Cerebellar nuclear complex (tissue), 1 donor: Measurements from ENCODE around the gene ADAMTS17.

Experiments
- DNase-seq, 2 experiments: peaks; one replicate each; lab custom pipeline; 2025; lab: John Stamatoyannopoulos, UW

Gene ADAMTS17

GRCh38 chr15:100174159-100174903 lies 167.4 kb downstream of the ADAMTS17 start:
- DNase-seq = no peak

DNA sequence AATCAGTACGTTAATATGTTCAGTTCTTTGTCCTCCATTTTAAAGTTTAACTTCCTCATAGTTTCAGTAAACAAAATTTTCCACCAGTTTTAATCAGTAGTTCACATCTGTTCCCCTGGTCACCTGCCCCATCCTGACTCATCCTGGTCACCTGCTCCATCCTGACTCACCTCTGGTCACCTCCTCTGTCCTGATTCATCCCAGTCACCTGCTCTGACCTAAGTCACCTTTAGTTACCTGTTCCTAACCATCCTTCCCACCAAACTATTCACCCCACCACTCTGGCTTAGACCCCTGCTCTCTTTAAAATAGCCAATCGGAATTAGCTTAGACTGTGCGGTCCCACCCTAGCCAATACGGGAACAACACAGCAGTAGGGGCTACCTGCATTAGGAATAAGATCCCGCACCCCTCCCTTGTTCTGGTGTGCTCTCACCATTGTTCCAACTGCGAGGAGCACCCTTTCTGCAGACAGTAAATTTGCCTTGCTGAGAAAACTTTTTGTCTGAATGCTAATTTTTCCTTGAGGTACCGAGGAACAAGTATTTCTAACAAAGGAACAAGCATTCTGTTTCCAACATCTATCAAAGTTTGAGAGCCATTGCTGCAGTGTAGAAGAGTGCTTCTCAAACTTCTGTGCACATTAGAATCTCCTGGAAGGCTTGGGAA lies 169.3 kb downstream of the ADAMTS17 start:
- no peak for DNase-seq

GRCh38 chr15:100171411-100171810 lies 170.4 kb downstream of the ADAMTS17 start:
- no peak for DNase-seq

DNA sequence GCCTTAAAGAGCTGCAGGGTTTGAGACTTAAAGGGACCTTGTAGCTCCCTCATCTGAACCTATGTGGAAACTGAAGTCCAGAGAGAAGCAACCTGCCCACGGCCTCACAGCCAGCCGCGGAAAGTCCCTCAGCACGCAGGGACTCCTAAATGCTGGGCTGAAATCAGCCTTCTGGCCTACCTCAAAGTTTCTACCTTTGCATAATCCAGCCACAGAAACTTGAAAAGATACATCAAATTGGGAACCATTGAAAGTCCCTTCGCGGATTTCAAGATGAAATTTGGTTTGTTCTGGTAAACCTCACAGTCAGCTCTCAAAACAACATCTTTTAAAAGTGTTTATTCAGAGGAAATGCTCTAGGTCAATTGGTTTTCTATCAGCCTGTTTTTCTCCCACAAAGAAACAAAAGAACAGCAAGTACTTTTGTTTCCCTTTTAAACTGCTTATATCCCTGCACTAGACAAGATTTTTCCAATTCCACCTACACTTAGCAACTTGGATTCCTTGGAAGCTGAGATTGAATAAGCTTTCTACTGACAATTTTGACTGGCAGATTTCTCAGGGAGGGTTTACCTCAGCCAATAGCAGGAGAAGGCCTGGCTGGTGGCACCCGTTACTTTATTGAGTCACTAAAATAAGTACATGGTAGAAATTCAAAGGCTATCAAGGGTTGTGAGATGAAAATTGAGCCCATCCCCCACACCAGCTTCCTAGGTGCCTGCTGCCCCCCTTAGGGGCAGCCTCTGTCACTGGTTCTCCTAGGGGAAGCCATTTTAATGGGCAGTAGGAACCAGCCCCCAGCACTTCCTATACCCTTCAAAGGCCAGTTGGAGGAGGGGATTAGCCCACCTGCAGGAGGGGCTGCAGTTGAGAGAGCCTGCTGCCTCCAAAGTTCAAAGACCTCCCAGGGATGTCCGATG lies 171.2 kb downstream of the ADAMTS17 start:
- no peak for DNase-seq

- no peak for DNase-seq
Measured at GRCh38 chr15:100169615-100170290, 172.0 kb downstream of the ADAMTS17 start.

DNA sequence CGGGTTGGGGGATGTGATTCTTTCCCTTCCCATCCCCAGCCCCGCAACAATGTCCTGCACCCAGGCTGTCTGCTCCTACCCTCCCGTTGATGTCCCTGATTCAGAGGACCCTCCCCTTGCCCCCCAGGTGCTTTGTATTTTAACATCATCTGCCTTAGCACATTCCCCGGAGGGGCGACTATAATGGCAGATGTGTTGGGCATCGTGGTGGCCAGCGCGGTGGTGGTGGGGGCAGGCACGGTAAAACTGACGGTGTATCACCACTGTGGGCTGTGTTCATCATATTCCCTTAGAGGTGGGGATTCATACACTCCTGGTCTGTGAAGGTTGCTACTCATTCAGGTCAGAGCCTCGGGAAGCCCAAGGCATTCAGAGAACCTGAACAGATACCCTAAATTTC lies 173.0 kb downstream of the ADAMTS17 start:
- no peak for DNase-seq

GRCh38 chr15:100167884-100168375 lies 173.8 kb downstream of the ADAMTS17 start:
- no peak for DNase-seq

DNA sequence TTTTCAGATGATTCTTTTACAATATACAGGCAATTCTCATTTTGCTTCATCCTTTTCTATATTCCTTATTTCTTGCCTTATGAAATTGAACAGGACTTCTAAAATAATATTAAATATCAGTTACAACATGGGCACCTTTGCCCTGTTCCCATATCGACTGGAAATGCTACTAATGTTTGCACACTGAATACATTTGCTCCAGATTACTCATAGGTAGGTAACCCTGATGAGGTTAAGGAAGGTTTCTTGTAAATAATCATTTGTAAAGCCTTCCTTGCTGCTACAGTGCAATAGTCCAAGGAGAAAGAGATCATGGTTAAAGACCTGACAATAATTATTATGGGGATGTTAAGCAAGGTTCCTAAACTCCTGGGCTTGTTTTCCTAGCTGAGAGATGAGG lies 175.5 kb downstream of the ADAMTS17 start:
- no peak for DNase-seq

DNA sequence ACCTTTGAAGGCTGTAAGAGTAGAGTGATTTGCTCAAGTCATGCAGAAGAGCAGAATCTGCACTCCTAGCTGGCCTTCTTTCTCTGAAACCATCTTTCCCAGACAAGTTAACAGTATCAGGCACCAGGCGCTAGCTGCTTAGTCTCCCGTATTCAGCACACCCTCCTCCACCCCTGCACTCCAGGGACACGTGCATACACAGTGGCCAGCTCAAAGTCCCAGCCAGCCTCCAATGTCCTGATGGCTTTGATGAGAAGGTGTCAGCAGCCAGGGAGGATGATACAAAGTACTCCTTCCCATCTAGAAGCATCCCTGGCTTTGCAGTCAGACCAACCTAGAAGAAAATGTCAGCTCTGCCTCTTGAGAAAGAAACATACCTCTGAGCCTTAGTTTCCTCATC lies 177.8 kb downstream of the ADAMTS17 start:
- DNase-seq = no peak

DNA sequence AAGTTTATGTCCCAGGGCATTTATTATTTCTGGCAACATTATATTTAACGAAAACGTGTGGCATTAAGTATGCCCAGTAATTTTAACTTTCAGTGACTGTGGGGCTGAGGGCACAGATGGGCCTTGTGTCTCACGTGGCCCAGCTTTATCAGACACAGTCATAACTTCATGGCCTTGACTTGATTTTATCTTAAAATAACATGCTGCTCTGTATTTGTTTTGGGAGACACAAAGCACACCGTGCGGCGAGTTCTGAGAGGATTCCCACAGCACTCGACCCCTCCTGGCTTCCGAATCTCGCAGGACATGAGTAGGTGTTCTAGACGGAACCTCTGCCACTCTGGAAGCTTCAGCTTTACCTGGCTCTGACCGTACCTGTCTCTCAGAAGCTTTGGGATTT lies 180.8 kb downstream of the ADAMTS17 start:
- no peak for DNase-seq

GRCh38 chr15:100159436-100159835 lies 182.3 kb downstream of the ADAMTS17 start:
- DNase-seq = no peak

GRCh38 chr15:100158356-100158755 lies 183.4 kb downstream of the ADAMTS17 start:
- no peak for DNase-seq

GRCh38 chr15:100156201-100156600 lies 185.6 kb downstream of the ADAMTS17 start:
- DNase-seq = no peak

GRCh38 chr15:100154338-100154737 lies 187.4 kb downstream of the ADAMTS17 start:
- DNase-seq = no peak

- DNase-seq = no peak
Measured at GRCh38 chr15:100152463-100152862, 189.3 kb downstream of the ADAMTS17 start.

- DNase-seq = no peak
Measured at GRCh38 chr15:100150906-100151305, 190.9 kb downstream of the ADAMTS17 start.

GRCh38 chr15:100147828-100148227 lies 193.9 kb downstream of the ADAMTS17 start:
- DNase-seq = no peak

DNA sequence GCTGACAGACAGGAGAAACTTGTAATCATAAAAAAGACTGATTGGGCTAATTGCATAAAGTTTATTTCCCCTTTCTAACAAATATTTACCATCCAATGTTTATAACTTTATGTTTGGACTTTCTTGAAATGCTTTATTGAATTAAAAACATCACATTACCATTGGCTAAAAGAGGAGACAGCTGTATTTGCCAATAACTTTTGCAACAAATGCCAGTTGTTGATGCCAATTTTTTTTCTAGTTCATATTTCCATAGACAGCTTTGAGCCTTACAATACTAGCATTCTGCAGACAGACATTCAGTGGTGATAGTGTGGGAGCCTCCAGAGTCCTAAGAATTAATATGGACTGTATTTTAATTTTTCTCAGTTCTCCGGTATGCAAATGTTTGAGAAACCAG lies 198.4 kb downstream of the ADAMTS17 start:
- DNase-seq = no peak

DNA sequence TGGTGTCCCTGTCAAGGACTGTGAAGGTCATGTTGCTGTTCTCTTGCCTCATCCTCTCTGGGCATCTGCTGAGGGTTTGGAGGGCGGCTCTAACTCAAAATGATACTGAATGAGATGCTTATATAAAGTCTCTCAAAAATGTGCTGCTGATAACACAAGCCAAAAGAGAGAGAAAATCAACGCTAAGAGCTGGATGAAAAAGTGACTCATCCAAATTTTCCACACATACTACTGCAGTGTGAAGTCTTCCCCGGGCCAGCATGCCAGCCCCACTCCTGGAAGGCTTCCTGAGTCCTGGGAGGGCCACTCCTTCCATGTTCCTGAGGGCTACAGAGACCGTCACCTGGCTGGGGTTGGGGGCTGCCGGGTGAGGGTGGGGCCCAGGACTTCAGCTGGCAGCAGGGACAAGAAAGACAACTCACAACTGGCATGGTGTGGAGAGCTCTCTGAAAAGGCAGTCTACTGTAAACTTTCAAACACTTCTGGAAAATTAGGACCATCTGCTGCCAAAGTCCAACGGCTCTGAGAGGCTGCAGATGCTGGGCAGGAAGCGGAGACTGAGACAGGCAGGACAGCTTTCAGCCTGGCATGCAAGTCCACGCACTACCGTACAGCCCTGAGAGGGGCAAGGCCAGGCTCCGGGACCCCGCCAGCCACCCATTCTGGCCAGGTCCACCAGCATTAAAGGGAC lies 200.3 kb downstream of the ADAMTS17 start:
- DNase-seq = no peak

DNA sequence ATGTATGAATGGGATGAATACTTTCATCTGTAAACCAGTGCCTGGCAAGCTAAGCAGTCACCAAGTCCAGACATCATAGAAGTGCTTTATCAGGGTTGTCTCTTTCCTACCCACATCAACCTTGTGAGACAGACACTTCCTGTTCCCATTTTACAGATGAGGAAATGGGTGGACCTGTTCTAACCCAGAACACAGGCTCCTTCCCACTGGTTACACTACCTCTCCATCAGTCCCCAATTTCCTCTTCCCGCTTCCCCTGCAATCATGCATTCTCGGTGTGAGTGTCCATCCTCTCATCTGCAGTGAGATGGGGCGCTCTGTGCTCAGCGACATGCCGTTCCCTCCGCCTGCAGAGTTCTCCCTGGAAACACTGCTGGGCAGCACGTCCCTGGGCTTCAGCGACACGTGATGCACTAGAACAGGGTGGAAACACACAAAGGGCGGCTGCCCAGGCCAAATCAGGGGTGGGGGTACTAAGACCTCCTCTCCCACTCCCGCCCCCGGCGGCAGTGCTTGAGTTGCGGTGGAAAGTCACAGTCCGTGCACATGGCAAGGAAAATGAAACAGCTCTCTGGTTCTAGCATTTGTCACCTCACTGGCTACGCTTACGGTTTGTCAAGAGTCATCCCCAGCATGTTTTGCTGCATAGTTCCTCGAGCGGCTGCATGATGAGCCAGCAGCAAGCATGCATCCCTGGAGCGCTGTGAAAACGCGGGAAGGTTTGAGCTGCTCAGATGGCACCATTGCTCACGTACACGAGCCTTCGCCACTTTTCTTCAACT lies 201.1 kb downstream of the ADAMTS17 start:
- no peak for DNase-seq
